WTC11 (cell line): ENCODE measurements around the gene UBE3A.

Source experiments
- EMX1 ChIP-seq: fragments of 250-450 bp; sonication (Bioruptor Pico); IDR thresholded peaks from 2 replicates; pipeline ENCODE4 v1.8.0; 2021; ENCODE audit warnings: mild to moderate bottlenecking
- FOXJ3 ChIP-seq: sonication (generic); formaldehyde crosslinking; IDR thresholded peaks from 2 replicates; pipeline ENCODE4 v1.9.0; 2021; ENCODE audit warnings: missing genetic modification reagents, mild to moderate bottlenecking, borderline replicate concordance
- IRF2 ChIP-seq: sonication (generic); formaldehyde crosslinking; IDR thresholded peaks from 2 replicates; pipeline ENCODE4 v1.8.0; 2022; ENCODE audit warnings: low read depth, missing genetic modification reagents, borderline replicate concordance
- JUN ChIP-seq: sonication (generic); formaldehyde crosslinking; IDR thresholded peaks from 2 replicates; pipeline ENCODE4 v1.8.0; 2023; ENCODE audit warnings: mild to moderate bottlenecking, missing genetic modification reagents
- NR1H2 ChIP-seq: sonication (generic); formaldehyde crosslinking; IDR thresholded peaks from 2 replicates; pipeline ENCODE4 v1.9.0; 2021; ENCODE audit warnings: mild to moderate bottlenecking, moderate library complexity, missing genetic modification reagents
- NR2C2 ChIP-seq: sonication (generic); formaldehyde crosslinking; IDR thresholded peaks from 2 replicates; pipeline ENCODE4 v1.8.0; 2022; ENCODE audit warnings: mild to moderate bottlenecking, missing genetic modification reagents
- RELA ChIP-seq: sonication (generic); formaldehyde crosslinking; IDR thresholded peaks from 2 replicates; pipeline ENCODE4 v1.8.1; 2022; ENCODE audit warnings: missing genetic modification reagents, mild to moderate bottlenecking, borderline replicate concordance
- ZNF121 ChIP-seq: sonication (generic); formaldehyde crosslinking; IDR thresholded peaks from 2 replicates; pipeline ENCODE4 v1.8.0; 2023; ENCODE audit warnings: missing genetic modification reagents
- ZNF263 ChIP-seq: sonication (generic); formaldehyde crosslinking; IDR thresholded peaks from 2 replicates; pipeline ENCODE4 v1.8.1; 2022; ENCODE audit warnings: low read depth, mild to moderate bottlenecking, moderate library complexity, missing genetic modification reagents
- TF ChIP-seq, protein P1 (sequence below): fragments of 200-600 bp; IDR thresholded peaks from 2 replicates; pipeline ENCODE4 v1.8.0; 2022; ENCODE audit warnings: antibody characterized with exemption
- TF ChIP-seq, protein P2 (sequence below): sonication (generic); formaldehyde crosslinking; IDR thresholded peaks from 2 replicates; pipeline ENCODE4 v1.8.1; 2022; ENCODE audit warnings: mild to moderate bottlenecking, missing genetic modification reagents, moderate library complexity, borderline replicate concordance
- TF ChIP-seq, protein P3 (sequence below): sonication (generic); formaldehyde crosslinking; IDR thresholded peaks from 2 replicates; pipeline ENCODE4 v1.8.1; 2023; ENCODE audit warnings: mild to moderate bottlenecking, missing genetic modification reagents
- TF ChIP-seq, protein P4 (sequence below): sonication (generic); formaldehyde crosslinking; IDR thresholded peaks from 2 replicates; pipeline ENCODE4 v1.8.0; 2022; ENCODE audit warnings: mild to moderate bottlenecking, missing genetic modification reagents

DNA sequence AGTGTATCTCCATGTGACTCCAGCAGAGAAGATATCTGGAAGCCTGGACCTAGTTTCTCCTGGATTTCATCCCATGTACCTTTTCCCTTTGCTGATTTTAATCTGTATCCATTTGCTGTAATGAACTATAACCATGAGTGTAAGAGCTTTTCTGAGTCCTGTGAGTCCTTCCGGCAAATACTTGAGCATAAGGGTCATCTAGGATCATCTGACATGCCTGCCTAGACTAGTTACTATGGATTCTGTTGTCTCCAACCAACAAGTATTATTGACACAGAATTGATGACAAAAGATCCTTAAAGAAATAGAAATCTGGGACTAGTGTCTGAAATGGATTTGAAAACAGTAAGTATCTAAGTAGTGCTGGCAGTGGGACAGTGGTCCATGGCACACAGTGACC is 11.3 kb upstream of the UBE3A start:
- TF ChIP-seq, protein P1, sequence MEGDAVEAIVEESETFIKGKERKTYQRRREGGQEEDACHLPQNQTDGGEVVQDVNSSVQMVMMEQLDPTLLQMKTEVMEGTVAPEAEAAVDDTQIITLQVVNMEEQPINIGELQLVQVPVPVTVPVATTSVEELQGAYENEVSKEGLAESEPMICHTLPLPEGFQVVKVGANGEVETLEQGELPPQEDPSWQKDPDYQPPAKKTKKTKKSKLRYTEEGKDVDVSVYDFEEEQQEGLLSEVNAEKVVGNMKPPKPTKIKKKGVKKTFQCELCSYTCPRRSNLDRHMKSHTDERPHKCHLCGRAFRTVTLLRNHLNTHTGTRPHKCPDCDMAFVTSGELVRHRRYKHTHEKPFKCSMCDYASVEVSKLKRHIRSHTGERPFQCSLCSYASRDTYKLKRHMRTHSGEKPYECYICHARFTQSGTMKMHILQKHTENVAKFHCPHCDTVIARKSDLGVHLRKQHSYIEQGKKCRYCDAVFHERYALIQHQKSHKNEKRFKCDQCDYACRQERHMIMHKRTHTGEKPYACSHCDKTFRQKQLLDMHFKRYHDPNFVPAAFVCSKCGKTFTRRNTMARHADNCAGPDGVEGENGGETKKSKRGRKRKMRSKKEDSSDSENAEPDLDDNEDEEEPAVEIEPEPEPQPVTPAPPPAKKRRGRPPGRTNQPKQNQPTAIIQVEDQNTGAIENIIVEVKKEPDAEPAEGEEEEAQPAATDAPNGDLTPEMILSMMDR: no peak
- TF ChIP-seq NR1H2 (CRISPR knock-in tag) (no peak), RELA (CRISPR knock-in tag) (no peak), FOXJ3 (CRISPR knock-in tag) (no peak), NR2C2 (CRISPR knock-in tag) (no peak), IRF2 (no peak), ZNF121 (CRISPR knock-in tag) (no peak), JUN (no peak), EMX1 (CRISPR knock-in tag) (no peak), ZNF263 (CRISPR knock-in tag) (no peak)
- TF ChIP-seq, protein P2, sequence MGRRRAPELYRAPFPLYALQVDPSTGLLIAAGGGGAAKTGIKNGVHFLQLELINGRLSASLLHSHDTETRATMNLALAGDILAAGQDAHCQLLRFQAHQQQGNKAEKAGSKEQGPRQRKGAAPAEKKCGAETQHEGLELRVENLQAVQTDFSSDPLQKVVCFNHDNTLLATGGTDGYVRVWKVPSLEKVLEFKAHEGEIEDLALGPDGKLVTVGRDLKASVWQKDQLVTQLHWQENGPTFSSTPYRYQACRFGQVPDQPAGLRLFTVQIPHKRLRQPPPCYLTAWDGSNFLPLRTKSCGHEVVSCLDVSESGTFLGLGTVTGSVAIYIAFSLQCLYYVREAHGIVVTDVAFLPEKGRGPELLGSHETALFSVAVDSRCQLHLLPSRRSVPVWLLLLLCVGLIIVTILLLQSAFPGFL (CRISPR knock-in tag): no peak
- TF ChIP-seq, protein P3, sequence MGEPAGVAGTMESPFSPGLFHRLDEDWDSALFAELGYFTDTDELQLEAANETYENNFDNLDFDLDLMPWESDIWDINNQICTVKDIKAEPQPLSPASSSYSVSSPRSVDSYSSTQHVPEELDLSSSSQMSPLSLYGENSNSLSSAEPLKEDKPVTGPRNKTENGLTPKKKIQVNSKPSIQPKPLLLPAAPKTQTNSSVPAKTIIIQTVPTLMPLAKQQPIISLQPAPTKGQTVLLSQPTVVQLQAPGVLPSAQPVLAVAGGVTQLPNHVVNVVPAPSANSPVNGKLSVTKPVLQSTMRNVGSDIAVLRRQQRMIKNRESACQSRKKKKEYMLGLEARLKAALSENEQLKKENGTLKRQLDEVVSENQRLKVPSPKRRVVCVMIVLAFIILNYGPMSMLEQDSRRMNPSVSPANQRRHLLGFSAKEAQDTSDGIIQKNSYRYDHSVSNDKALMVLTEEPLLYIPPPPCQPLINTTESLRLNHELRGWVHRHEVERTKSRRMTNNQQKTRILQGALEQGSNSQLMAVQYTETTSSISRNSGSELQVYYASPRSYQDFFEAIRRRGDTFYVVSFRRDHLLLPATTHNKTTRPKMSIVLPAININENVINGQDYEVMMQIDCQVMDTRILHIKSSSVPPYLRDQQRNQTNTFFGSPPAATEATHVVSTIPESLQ: no peak
- TF ChIP-seq, protein P4, sequence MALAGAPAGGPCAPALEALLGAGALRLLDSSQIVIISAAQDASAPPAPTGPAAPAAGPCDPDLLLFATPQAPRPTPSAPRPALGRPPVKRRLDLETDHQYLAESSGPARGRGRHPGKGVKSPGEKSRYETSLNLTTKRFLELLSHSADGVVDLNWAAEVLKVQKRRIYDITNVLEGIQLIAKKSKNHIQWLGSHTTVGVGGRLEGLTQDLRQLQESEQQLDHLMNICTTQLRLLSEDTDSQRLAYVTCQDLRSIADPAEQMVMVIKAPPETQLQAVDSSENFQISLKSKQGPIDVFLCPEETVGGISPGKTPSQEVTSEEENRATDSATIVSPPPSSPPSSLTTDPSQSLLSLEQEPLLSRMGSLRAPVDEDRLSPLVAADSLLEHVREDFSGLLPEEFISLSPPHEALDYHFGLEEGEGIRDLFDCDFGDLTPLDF (CRISPR knock-in tag): no peak
